ENCODE measurements around the gene KLF7. TPM values are rescaled to one million over a fixed set of nuclear protein-coding genes. Genes with fewer than 3 reads are reported as not detected.
A peak's percentile ranks its signal among the peaks of the same experiment; 100 is the strongest.

The KLF7 gene
- total RNA-seq, 1 donor from 2014 or later: 120 TPM

GRCh38 chr2:207135801-207136457 is 29.8 kb downstream of the KLF7 start:
- H3K27me3 Mint-ChIP-seq (ENCODE audit: unreplicated experiment): peaks cover 2% of the 10 kb centered on the region
- DNase-seq (ENCODE audit: low spot score): no peak
- H3K4me1 Mint-ChIP-seq (ENCODE audit: unreplicated experiment): peaks cover 89% of the 10 kb centered on the region
- no peaks in the 10 kb centered on the region for H3K9me3 Mint-ChIP-seq (ENCODE audit: unreplicated experiment)
- peaks cover 44% of the 10 kb centered on the region for H3K36me3 Mint-ChIP-seq (ENCODE audit: low read depth, unreplicated experiment)
- TF ChIP-seq, protein P1, sequence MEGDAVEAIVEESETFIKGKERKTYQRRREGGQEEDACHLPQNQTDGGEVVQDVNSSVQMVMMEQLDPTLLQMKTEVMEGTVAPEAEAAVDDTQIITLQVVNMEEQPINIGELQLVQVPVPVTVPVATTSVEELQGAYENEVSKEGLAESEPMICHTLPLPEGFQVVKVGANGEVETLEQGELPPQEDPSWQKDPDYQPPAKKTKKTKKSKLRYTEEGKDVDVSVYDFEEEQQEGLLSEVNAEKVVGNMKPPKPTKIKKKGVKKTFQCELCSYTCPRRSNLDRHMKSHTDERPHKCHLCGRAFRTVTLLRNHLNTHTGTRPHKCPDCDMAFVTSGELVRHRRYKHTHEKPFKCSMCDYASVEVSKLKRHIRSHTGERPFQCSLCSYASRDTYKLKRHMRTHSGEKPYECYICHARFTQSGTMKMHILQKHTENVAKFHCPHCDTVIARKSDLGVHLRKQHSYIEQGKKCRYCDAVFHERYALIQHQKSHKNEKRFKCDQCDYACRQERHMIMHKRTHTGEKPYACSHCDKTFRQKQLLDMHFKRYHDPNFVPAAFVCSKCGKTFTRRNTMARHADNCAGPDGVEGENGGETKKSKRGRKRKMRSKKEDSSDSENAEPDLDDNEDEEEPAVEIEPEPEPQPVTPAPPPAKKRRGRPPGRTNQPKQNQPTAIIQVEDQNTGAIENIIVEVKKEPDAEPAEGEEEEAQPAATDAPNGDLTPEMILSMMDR (IDR thresholded peaks at IDR 0.05; ENCODE audit: unreplicated experiment): no peak
- H3K4me3 Mint-ChIP-seq (ENCODE audit: unreplicated experiment): peak overlapping the region; percentile 24
- H3K27ac Mint-ChIP-seq (ENCODE audit: unreplicated experiment): peak overlapping the region; percentile 90

DNA sequence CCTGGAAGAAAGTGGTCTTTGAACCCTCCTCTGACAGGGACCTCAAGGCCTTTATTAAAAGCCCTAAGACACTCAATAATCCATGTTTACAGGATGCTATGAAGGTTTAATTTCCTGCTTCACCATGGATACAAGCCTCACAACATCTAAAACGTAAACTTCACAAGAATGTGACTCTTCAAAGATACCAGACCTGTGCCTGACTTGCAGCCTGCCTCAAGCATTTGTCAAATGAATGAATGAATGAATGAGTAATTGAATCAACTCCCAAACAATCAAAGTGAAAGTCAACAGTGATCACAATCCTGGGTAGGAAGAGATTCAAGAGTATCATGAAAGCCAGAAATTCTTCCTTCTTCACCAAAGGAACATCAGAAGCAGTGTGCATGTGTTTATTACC is 30.4 kb downstream of the KLF7 start:
- H3K27me3 Mint-ChIP-seq (ENCODE audit: unreplicated experiment): peaks cover 2% of the 10 kb centered on the region
- H3K4me3 Mint-ChIP-seq (ENCODE audit: unreplicated experiment): no peak overlapping the region
- peaks cover 87% of the 10 kb centered on the region for H3K4me1 Mint-ChIP-seq (ENCODE audit: unreplicated experiment)
- H3K36me3 Mint-ChIP-seq (ENCODE audit: low read depth, unreplicated experiment): peaks cover 44% of the 10 kb centered on the region
- H3K9me3 Mint-ChIP-seq (ENCODE audit: unreplicated experiment): no peaks in the 10 kb centered on the region
- no peak for DNase-seq (ENCODE audit: low spot score)
- peak overlapping the region; percentile 90 for H3K27ac Mint-ChIP-seq (ENCODE audit: unreplicated experiment)
- TF ChIP-seq, protein P1 (IDR thresholded peaks at IDR 0.05; ENCODE audit: unreplicated experiment): no peak

DNA sequence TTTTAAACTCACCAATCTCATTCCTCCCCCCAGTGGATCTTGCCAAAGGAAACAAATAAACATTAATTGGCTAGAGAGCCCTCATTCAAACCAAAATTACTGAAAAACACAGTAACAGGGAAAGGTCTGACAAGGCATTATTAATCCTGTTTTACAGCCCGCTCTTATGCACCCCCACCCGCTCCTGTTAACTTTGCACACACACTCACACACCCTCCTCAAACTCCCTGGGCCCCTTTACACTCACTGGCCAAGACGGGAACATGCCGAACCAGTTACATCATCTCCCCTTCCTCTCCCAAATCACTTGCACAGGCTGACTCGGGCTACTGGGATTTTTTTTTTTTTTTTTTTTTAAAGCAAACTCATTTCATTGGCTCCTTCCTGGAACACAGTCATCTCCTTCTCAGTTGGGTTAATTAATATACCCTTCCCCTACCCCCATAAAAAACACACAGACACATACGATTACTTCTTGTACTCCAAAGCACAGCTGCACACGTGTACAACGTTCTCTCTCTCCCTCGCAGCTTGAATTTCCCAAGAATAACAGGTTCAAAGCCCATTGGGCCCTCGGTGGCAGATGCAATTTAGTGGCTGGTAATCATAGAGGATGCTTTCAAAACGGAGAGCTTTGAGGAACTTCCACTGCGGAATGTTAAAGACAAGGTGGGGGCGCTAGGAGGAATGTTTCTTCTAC is 31.8 kb downstream of the KLF7 start:
- no peaks in the 10 kb centered on the region for H3K9me3 Mint-ChIP-seq (ENCODE audit: unreplicated experiment)
- H3K27ac Mint-ChIP-seq (ENCODE audit: unreplicated experiment): peak overlapping the region; percentile 90
- TF ChIP-seq, protein P1 (IDR thresholded peaks at IDR 0.05; ENCODE audit: unreplicated experiment): no peak
- peak overlapping the region; percentile 75 for H3K4me3 Mint-ChIP-seq (ENCODE audit: unreplicated experiment)
- H3K27me3 Mint-ChIP-seq (ENCODE audit: unreplicated experiment): peaks cover 2% of the 10 kb centered on the region
- H3K4me1 Mint-ChIP-seq (ENCODE audit: unreplicated experiment): peaks cover 87% of the 10 kb centered on the region
- DNase-seq (ENCODE audit: low spot score): no peak
- peaks cover 43% of the 10 kb centered on the region for H3K36me3 Mint-ChIP-seq (ENCODE audit: low read depth, unreplicated experiment)

DNA sequence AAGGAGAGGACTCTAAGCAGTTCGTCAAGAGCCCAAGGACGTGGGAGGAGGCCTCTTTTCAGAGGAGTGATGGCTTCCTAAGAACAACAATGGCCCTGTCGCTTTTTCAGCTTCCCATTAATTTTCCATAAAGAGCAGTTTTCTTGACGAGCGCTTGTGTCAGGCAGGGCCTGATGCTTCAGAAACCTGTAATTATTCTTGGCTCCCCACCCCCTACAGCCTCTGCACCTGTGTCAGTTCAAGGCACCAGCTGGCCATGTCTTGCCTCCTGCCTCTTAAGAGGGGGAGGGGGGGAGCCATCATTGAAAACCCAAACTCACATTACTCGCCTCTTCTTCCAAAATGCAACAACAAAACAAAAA is 32.3 kb downstream of the KLF7 start:
- TF ChIP-seq, protein P1 (IDR thresholded peaks at IDR 0.05; ENCODE audit: unreplicated experiment): no peak
- Mint-ChIP-seq H3K9me3 (ENCODE audit: unreplicated experiment) (no peaks in the 10 kb centered on the region), H3K27me3 (ENCODE audit: unreplicated experiment) (peaks cover 2% of the 10 kb centered on the region), H3K36me3 (ENCODE audit: low read depth, unreplicated experiment) (peaks cover 42% of the 10 kb centered on the region), H3K27ac (ENCODE audit: unreplicated experiment) (peak overlapping the region; percentile 90), H3K4me1 (ENCODE audit: unreplicated experiment) (peaks cover 82% of the 10 kb centered on the region), H3K4me3 (ENCODE audit: unreplicated experiment) (peak overlapping the region; percentile 75)
- DNase-seq (ENCODE audit: low spot score): no peak

DNA sequence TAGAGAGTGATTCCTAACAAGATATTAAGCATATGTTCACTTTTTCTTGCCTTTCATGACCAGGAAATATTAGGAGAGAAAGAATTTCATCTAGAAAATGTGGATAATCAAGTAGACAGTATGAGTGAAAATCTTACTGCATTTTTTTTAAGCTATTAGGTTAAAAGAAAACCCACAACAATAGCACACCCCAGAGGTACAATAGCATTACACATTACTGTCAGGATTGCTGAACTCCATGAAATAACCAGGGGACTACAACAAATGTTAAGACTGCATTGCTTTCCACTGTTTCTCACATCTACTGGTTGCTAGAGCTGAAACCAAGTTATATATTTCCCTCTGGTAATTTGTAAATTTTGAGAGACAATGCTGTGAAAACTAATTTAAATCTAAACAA is 33.7 kb downstream of the KLF7 start:
- H3K36me3 Mint-ChIP-seq (ENCODE audit: low read depth, unreplicated experiment): peaks cover 41% of the 10 kb centered on the region
- peaks cover 2% of the 10 kb centered on the region for H3K27me3 Mint-ChIP-seq (ENCODE audit: unreplicated experiment)
- H3K4me1 Mint-ChIP-seq (ENCODE audit: unreplicated experiment): peaks cover 67% of the 10 kb centered on the region
- H3K4me3 Mint-ChIP-seq (ENCODE audit: unreplicated experiment): no peak overlapping the region
- peak overlapping the region; percentile 19 for H3K27ac Mint-ChIP-seq (ENCODE audit: unreplicated experiment)
- H3K9me3 Mint-ChIP-seq (ENCODE audit: unreplicated experiment): no peaks in the 10 kb centered on the region
- TF ChIP-seq, protein P1 (IDR thresholded peaks at IDR 0.05; ENCODE audit: unreplicated experiment): no peak
- no peak for DNase-seq (ENCODE audit: low spot score)

All from endothelial cell (in vitro differentiated cells).